HEK293 (cell line): ENCODE data around the gene GSTP1.

Experiments
- GLI2 ChIP-seq: fragments of 450-650 bp; formaldehyde crosslinking; IDR thresholded peaks from 2 replicates; pipeline ENCODE4; 2017; ENCODE audit warnings: missing biosample characterization, missing genetic modification characterization, low read depth, borderline replicate concordance
- HOXD13 ChIP-seq: sonication (generic); formaldehyde crosslinking; IDR thresholded peaks from 2 replicates; pipeline ENCODE4 v1.8.0; 2022; ENCODE audit warnings: missing genetic modification reagents, borderline replicate concordance
- KLF16 ChIP-seq: fragments of 450-650 bp; formaldehyde crosslinking; IDR thresholded peaks from 2 replicates; pipeline ENCODE4 v1.5.1; 2017; ENCODE audit warnings: missing biosample characterization, missing genetic modification characterization
- KLF9 ChIP-seq: fragments of 450-650 bp; formaldehyde crosslinking; IDR thresholded peaks from 2 replicates; pipeline ENCODE4 v1.5.1; 2016; ENCODE audit warnings: missing biosample characterization, missing genetic modification characterization, low read depth
- SALL2 ChIP-seq: fragments of 450-650 bp; formaldehyde crosslinking; IDR thresholded peaks from 2 replicates; pipeline ENCODE4 v1.5.0; 2017; ENCODE audit warnings: missing biosample characterization, mild to moderate bottlenecking, missing genetic modification characterization, borderline replicate concordance
- ZBTB1 ChIP-seq: fragments of 450-650 bp; formaldehyde crosslinking; IDR thresholded peaks from 2 replicates; pipeline ENCODE4 v1.5.1; 2016; ENCODE audit warnings: missing biosample characterization, missing genetic modification characterization
- ZNF2 ChIP-seq: fragments of 450-650 bp; formaldehyde crosslinking; IDR thresholded peaks from 2 replicates; pipeline ENCODE4 v1.5.1; 2016; ENCODE audit warnings: missing biosample characterization, missing genetic modification characterization
- ZNF274 ChIP-seq, 2 experiments: fragments of 200-500 bp in 1 of 2; fragments of 450-650 bp in 1 of 2; sonication (Bioruptor generic) in 1 of 2; formaldehyde crosslinking in 1 of 2; IDR thresholded peaks; 2 replicates each; pipeline versions ENCODE4 v1.5.1 to v1.6.1; 2014 to 2016; ENCODE audit warnings: borderline replicate concordance in 1 of 2, inconsistent platforms in 1 of 2, low read length in 1 of 2, missing biosample characterization in 1 of 2, missing genetic modification characterization in 1 of 2
- ZNF354C ChIP-seq: fragments of 450-650 bp; formaldehyde crosslinking; IDR thresholded peaks from 2 replicates; pipeline ENCODE4 v1.5.1; 2016; ENCODE audit warnings: missing biosample characterization, missing genetic modification characterization, low read depth, borderline replicate concordance
- ZNF558 ChIP-seq: fragments of 450-650 bp; formaldehyde crosslinking; IDR thresholded peaks from 2 replicates; pipeline ENCODE4 v1.5.1; 2016; ENCODE audit warnings: missing biosample characterization, missing genetic modification characterization
- TF ChIP-seq, protein P1 (sequence below): fragments of 450-650 bp; formaldehyde crosslinking; IDR thresholded peaks from 2 replicates; pipeline ENCODE4 v1.5.1; 2016; ENCODE audit warnings: missing biosample characterization, missing genetic modification characterization
- TF ChIP-seq, protein P2 (sequence below): fragments of 450-650 bp; formaldehyde crosslinking; IDR thresholded peaks from 2 replicates; pipeline ENCODE4 v1.5.1; 2017; ENCODE audit warnings: missing biosample characterization, mild to moderate bottlenecking, missing genetic modification characterization, moderate library complexity

DNA sequence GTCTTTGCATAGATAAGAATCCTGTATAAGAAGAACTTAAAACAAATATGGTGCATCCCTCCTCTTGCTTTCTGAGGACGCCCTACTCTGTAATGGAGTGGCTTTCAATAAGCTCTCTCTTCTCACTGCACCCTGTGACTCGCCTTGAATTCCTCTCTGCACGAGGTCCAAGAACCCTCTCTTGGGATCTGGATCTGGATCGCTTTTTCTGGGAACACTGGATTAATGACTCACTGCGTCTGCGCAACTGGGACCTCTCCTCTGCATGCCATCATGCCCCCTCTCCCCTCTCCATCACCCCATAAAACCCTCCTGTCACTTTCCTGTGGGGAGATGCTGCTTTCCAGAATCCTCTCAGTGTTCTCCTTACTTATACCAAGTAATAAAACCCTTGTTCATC, 45.3 kb upstream of the GSTP1 start:
- no peak for TF ChIP-seq ZNF274 (IDR thresholded peaks at IDR 0.05; ENCODE audit: low read length)
- no peak for TF ChIP-seq ZNF274 (tag by site-specific recombination; IDR thresholded peaks at IDR 0.05; ENCODE audit: borderline replicate concordance)
- TF ChIP-seq GLI2 (tag by site-specific recombination): no peak
- TF ChIP-seq ZBTB1 (tag by site-specific recombination): no peak
- TF ChIP-seq HOXD13: no peak
- TF ChIP-seq, protein P1, sequence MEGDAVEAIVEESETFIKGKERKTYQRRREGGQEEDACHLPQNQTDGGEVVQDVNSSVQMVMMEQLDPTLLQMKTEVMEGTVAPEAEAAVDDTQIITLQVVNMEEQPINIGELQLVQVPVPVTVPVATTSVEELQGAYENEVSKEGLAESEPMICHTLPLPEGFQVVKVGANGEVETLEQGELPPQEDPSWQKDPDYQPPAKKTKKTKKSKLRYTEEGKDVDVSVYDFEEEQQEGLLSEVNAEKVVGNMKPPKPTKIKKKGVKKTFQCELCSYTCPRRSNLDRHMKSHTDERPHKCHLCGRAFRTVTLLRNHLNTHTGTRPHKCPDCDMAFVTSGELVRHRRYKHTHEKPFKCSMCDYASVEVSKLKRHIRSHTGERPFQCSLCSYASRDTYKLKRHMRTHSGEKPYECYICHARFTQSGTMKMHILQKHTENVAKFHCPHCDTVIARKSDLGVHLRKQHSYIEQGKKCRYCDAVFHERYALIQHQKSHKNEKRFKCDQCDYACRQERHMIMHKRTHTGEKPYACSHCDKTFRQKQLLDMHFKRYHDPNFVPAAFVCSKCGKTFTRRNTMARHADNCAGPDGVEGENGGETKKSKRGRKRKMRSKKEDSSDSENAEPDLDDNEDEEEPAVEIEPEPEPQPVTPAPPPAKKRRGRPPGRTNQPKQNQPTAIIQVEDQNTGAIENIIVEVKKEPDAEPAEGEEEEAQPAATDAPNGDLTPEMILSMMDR (tag by site-specific recombination): no peak
- TF ChIP-seq SALL2 (tag by site-specific recombination): no peak
- TF ChIP-seq, protein P2, sequence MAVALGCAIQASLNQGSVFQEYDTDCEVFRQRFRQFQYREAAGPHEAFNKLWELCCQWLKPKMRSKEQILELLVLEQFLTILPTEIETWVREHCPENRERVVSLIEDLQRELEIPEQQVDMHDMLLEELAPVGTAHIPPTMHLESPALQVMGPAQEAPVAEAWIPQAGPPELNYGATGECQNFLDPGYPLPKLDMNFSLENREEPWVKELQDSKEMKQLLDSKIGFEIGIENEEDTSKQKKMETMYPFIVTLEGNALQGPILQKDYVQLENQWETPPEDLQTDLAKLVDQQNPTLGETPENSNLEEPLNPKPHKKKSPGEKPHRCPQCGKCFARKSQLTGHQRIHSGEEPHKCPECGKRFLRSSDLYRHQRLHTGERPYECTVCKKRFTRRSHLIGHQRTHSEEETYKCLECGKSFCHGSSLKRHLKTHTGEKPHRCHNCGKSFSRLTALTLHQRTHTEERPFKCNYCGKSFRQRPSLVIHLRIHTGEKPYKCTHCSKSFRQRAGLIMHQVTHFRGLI (tag by site-specific recombination): no peak
- TF ChIP-seq ZNF2 (tag by site-specific recombination): no peak
- TF ChIP-seq KLF16 (tag by site-specific recombination): no peak
- no peak for TF ChIP-seq KLF9 (tag by site-specific recombination)
- no peak for TF ChIP-seq ZNF354C (tag by site-specific recombination)
- TF ChIP-seq ZNF558 (tag by site-specific recombination): no peak
